Hepatocyte (in vitro differentiated cells): ENCODE results near the gene MYNN. TPM values are rescaled to one million over a fixed set of nuclear protein-coding genes. Genes with fewer than 3 reads are reported as not detected.

Experiments
- DNase-seq: peaks from one replicate; pipeline ENCODE4 v3.0.0-alpha.2; 2016; ENCODE audit warnings: low spot score
- H2AFZ ChIP-seq: fragments of 200-600 bp; sonication (generic); 2 replicates; pipeline ENCODE4 v1.6.0; 2016; ENCODE audit warnings: antibody characterized with exemption, mild to moderate bottlenecking
- H3K27ac ChIP-seq: fragments of 200-600 bp; sonication (generic); 2 replicates; pipeline ENCODE4 v1.5.1; 2016; ENCODE audit warnings: mild to moderate bottlenecking
- H3K27me3 ChIP-seq: fragments of 200-600 bp; sonication (generic); 2 replicates; pipeline ENCODE4 v1.6.1; 2016
- H3K36me3 ChIP-seq: fragments of 200-600 bp; sonication (generic); replicated peaks from 2 replicates; pipeline ENCODE4 v1.5.1; 2016; ENCODE audit warnings: low read depth; ENCODE audit not compliant: insufficient read depth
- H3K4me1 ChIP-seq: fragments of 200-600 bp; sonication (generic); 2 replicates; pipeline ENCODE4 v1.5.1; 2016; ENCODE audit warnings: mild to moderate bottlenecking, moderate library complexity; ENCODE audit not compliant: insufficient read depth
- H3K4me2 ChIP-seq: fragments of 200-600 bp; sonication (generic); 2 replicates; pipeline ENCODE4 v1.6.0; 2016
- H3K4me3 ChIP-seq: fragments of 200-600 bp; sonication (generic); 2 replicates; pipeline ENCODE4 v1.5.1; 2016; ENCODE audit warnings: mild to moderate bottlenecking
- H3K79me2 ChIP-seq: fragments of 200-600 bp; sonication (generic); 2 replicates; pipeline ENCODE4 v1.6.0; 2017; ENCODE audit warnings: mild to moderate bottlenecking
- H3K9me2 ChIP-seq: fragments of 200-600 bp; sonication (generic); replicated peaks from 2 replicates; pipeline ENCODE4 v1.6.0; 2017; ENCODE audit warnings: mild to moderate bottlenecking; ENCODE audit not compliant: insufficient read depth
- H3K9me3 ChIP-seq: fragments of 200-600 bp; sonication (generic); 2 replicates; pipeline ENCODE4 v1.5.1; 2016; ENCODE audit warnings: low read depth, mild to moderate bottlenecking
- H4K20me1 ChIP-seq: fragments of 200-600 bp; sonication (generic); 2 replicates; pipeline ENCODE4 v1.6.0; 2016; ENCODE audit warnings: mild to moderate bottlenecking; ENCODE audit not compliant: insufficient read depth, poor library complexity, severe bottlenecking
- CTCF ChIP-seq: fragments of 200-600 bp; sonication (generic); IDR thresholded peaks from 2 replicates; pipeline ENCODE4 v1.5.1; 2016; ENCODE audit warnings: antibody characterized with exemption, mild to moderate bottlenecking; ENCODE audit not compliant: poor library complexity
- EZH2 ChIP-seq: fragments of 200-600 bp; sonication (generic); IDR thresholded peaks from 2 replicates; pipeline ENCODE4 v1.6.1; 2016; ENCODE audit warnings: antibody characterized with exemption, mild to moderate bottlenecking, borderline replicate concordance
- EZH2phosphoT487 ChIP-seq: fragments of 200-600 bp; sonication (generic); IDR thresholded peaks from one replicate; pipeline ENCODE4 v1.6.1; 2018; ENCODE audit warnings: antibody characterized with exemption, mild to moderate bottlenecking, low read depth, moderate library complexity; ENCODE audit not compliant: unreplicated experiment, severe bottlenecking
- WGBS: methylation state at CpG from one replicate; pipeline ENCODE4 v1.1.6; 2016; ENCODE audit warnings: low lambda C conversion rate; ENCODE audit errors: missing lambda C conversion rate; 5-methylcytosine and 5-hydroxymethylcytosine counted together
- polyA plus RNA-seq: library from polyadenylated mRNA; unstranded; fragments of >200 nt; fragmentation: Nextera tagmentation; extraction: Ambion mirVana; gene quantifications from 2 replicates; pipeline ENCODE4 v1.2.1, GENCODE V29; 2016
- total RNA-seq: library from RNA; depleted of rRNA; stranded (reverse); fragments of >200 nt; gene quantifications from 2 replicates; pipeline ENCODE4 v1.2.3, GENCODE V29; 2014

The MYNN gene
- total and polyA plus RNA-seq, 2 experiments from 2014 or later, result 6.8 to 19.7 TPM

GRCh38 chr3:169774186-169774585, 990 bp downstream of the MYNN start:
- Histone ChIP-seq H2AFZ (no peak overlapping the region), H3K36me3 (no peaks in the 10 kb centered on the region), H3K79me2 (peaks cover 41% of the 10 kb centered on the region), H3K4me3 (peak overlapping the region; percentile 66), H4K20me1 (peaks cover 9% of the 10 kb centered on the region), H3K4me2 (peak overlapping the region; percentile 82), H3K9me3 (no peaks in the 10 kb centered on the region), H3K4me1 (peaks cover 11% of the 10 kb centered on the region), H3K27ac (peak overlapping the region; percentile 99), H3K27me3 (no peaks in the 10 kb centered on the region), H3K9me2 (no peaks in the 10 kb centered on the region)
- no peak for DNase-seq
- 54% methylated on average over 5 of the region's 5 CpGs for WGBS
- TF ChIP-seq EZH2phosphoT487 (no peak), EZH2 (no peak), CTCF (no peak)

DNA sequence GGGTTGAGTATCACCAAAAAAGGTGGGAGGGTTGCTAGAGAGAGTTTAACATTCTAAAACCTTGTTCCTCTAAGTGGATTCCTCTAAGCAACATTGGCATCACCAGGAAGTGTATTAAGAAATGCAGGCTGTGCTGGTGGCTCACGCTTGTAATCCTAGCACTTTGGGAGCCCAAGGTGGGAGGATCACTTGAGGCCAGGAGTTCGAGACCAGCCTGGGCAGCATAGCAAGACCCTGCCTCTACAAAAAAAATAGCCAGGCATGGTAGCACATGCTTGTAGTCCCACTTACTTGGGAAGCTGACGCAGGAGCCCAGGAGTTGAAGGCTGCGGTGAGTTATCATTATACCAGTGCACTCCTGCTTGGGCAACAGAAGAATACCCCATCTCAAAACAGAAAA, 4.6 kb downstream of the MYNN start:
- H4K20me1 ChIP-seq, result peaks cover 9% of the 10 kb centered on the region
- peaks cover 45% of the 10 kb centered on the region for H3K79me2 ChIP-seq
- H3K36me3 ChIP-seq, result no peaks in the 10 kb centered on the region
- WGBS, result 80% methylated on average over 4 of the region's 4 CpGs
- H3K27me3 ChIP-seq, result no peaks in the 10 kb centered on the region
- no peak for DNase-seq
- peaks cover 11% of the 10 kb centered on the region for H3K4me1 ChIP-seq
- no peaks in the 10 kb centered on the region for H3K9me2 ChIP-seq
- no peak overlapping the region for H3K4me2 ChIP-seq
- no peak overlapping the region for H3K4me3 ChIP-seq
- TF ChIP-seq EZH2 (no peak), CTCF (no peak), EZH2phosphoT487 (no peak)
- H3K9me3 ChIP-seq, result no peaks in the 10 kb centered on the region
- H3K27ac ChIP-seq, result no peak overlapping the region
- H2AFZ ChIP-seq, result no peak overlapping the region

GRCh38 chr3:169780742-169781141, 7.5 kb downstream of the MYNN start:
- peaks cover 24% of the 10 kb centered on the region for H3K79me2 ChIP-seq
- no peaks in the 10 kb centered on the region for H3K27me3 ChIP-seq
- no peaks in the 10 kb centered on the region for H3K36me3 ChIP-seq
- DNase-seq, result no peak
- H3K9me3 ChIP-seq, result no peaks in the 10 kb centered on the region
- no peak overlapping the region for H3K27ac ChIP-seq
- H4K20me1 ChIP-seq, result peaks cover 4% of the 10 kb centered on the region
- no peak for TF ChIP-seq EZH2phosphoT487
- TF ChIP-seq CTCF, result no peak
- TF ChIP-seq EZH2, result no peak
- no peak overlapping the region for H2AFZ ChIP-seq
- no peaks in the 10 kb centered on the region for H3K9me2 ChIP-seq
- WGBS, result 88% methylated on average over 2 of the region's 2 CpGs
- no peak overlapping the region for H3K4me3 ChIP-seq
- no peaks in the 10 kb centered on the region for H3K4me1 ChIP-seq
- H3K4me2 ChIP-seq, result no peak overlapping the region

DNA sequence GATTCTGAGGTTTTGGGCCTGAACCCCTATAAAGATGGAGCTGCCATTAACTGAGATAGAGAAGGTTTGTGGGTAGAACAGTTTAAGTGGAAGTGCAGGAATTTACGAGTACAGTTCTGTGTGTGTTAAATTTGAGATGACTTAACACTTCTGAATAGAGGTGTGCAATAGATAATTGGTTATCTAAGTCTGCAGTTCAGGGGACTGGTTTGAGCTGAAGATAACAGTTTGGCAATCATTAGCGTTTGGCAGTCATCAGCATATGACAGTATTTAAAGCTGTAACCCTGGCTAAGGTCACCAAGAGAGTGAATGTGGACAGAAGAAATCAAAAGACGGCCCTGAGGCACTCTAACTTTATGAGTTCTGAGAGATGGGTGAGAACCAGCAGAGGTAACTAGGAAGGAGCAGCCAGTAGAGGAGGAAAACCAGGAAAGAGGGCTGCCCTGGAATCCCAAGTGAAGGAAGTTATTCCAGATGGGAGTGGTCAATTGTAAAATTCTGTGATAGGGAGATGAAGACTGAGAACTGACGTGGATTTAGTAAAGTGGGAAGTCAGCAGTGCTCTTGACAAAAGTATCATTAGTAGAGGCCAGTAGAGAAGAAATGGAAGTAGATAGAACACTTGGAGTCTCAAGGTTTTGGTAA, 8.1 kb downstream of the MYNN start:
- WGBS, result 89% methylated on average over 4 of the region's 4 CpGs
- peaks cover 18% of the 10 kb centered on the region for H3K79me2 ChIP-seq
- no peak overlapping the region for H2AFZ ChIP-seq
- peaks cover 4% of the 10 kb centered on the region for H4K20me1 ChIP-seq
- no peaks in the 10 kb centered on the region for H3K36me3 ChIP-seq
- H3K9me3 ChIP-seq, result no peaks in the 10 kb centered on the region
- H3K27ac ChIP-seq, result no peak overlapping the region
- no peaks in the 10 kb centered on the region for H3K27me3 ChIP-seq
- H3K4me2 ChIP-seq, result no peak overlapping the region
- H3K4me3 ChIP-seq, result no peak overlapping the region
- TF ChIP-seq EZH2phosphoT487 (no peak), EZH2 (no peak), CTCF (no peak)
- DNase-seq, result no peak
- H3K9me2 ChIP-seq, result no peaks in the 10 kb centered on the region
- no peaks in the 10 kb centered on the region for H3K4me1 ChIP-seq
